Measurements from ENCODE around the gene MIPEP.

The MIPEP gene

GRCh38 chr13:23849670-23850069 lies 39.5 kb downstream of the MIPEP start:
- no peak for DNase-seq

DNA sequence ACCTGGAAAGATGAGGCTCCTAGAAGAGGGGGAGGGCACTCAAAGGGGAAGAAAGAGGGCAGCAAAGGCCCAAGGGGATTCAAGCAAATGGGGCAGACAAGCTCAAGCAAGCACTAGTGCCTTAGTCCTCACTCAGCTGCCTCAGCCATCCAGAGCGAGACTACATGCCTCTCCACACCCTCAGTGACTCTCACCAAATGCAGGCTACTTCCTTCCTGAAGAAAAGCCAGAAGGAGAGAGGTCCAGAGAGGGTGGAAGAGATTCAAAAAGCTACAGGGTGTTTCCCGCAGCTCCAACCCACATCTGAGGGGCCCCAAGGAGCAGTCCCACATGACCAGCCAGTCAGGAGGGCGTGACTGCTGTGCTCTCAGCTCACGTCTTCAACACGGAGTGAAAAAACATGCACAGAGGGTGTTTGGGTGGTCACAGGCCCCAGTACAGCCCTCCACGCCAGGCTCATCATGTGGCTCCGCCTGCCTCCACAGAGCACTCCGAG lies 40.5 kb downstream of the MIPEP start:
- DNase-seq, result no peak

DNA sequence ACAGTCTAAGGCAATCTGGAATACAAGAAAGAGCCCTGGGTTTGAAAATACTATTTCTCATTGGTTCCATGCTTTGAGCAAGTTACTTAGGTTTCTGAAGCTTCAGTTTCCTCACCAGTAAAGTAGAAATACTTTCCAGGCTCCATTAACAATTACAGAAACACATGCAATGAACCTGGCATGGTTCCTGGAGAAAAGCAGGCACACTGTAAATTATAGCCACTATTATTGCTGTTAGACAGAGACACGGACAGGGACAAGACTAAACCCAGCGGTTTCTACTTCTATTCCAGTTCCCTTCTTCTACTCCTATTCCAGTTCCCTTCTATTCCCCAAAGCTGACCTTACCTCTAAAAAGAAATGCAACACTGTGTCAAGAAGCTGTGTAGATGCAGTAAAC lies 41.2 kb downstream of the MIPEP start:
- DNase-seq, result no peak

DNA sequence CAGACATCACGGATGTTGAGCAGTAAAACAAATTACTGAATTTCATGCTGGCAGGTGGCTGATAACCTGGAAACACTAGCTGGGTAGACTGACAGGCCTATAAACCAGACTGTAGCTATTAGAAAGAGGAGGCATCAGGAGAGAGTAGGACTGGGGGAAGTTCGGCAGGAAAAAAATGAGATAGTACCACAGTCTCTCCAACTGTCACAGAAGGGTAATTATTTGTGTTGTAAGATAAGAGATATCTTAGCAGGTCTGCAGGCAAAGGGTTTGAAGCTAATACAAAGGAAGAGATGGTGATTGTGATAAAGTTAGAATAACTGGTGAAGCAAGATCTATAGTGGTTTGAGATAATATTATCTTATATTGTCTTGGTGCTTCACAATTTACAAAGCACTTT lies 41.7 kb downstream of the MIPEP start:
- DNase-seq, result no peak

GRCh38 chr13:23845105-23845725 lies 44.0 kb downstream of the MIPEP start:
- DNase-seq, result no peak

DNA sequence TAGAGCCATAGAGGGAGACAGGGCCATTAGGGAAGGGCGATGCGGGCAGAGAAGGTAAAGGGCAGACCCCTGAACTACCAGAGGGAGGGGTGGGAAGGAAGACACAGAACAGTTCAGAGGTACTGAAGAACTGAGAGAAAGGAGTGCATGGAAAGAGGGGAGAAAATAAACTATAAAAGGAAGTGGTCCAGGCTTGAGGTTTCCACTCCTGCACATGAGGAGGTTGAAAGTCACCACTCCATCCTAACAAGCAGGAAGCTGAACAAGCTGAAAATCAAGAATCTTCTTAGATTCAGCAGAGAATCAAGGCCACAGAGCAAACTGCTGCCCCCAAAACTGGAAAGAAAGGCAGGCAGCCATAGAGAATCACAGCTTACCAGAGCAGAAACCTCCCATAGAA lies 45.1 kb downstream of the MIPEP start:
- DNase-seq, result no peak

DNA sequence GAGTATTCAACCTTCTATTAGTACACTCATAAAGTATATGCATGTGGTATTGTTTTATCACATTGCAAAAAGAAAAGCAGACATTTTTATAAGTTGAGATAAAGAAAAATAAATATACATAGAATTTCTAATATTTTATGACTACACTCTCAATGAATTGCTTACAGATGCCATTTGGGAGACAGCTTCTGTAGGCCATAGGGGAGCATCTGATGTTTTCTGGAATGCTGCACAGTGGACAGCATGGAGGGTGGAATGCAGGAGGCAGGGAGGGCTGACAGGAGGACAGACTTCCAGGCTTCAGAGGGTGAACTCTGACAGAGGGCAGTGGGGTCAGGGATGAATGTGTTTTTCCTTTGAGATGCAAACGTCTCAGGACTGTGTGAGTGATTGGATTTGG lies 45.8 kb downstream of the MIPEP start:
- no peak for DNase-seq

DNA sequence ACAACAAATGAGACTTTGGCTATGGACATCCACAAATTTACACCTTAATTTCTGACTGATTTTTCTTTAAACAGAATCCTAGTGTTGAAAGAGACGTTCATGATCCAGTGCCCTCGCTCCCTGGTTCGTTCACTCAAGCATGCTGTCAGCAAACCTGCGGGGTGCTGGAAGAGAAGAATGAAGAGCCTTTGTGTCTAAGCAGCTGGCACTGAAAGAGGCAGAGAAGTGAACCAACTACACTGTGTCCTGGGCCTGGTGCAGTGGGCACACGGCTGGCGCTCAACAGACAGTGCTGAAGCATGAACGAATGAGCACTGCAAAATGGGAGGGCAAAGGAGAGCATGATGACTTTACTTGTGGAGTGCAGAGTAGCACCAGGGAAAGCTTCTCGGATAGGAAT lies 46.8 kb downstream of the MIPEP start:
- no peak for DNase-seq

DNA sequence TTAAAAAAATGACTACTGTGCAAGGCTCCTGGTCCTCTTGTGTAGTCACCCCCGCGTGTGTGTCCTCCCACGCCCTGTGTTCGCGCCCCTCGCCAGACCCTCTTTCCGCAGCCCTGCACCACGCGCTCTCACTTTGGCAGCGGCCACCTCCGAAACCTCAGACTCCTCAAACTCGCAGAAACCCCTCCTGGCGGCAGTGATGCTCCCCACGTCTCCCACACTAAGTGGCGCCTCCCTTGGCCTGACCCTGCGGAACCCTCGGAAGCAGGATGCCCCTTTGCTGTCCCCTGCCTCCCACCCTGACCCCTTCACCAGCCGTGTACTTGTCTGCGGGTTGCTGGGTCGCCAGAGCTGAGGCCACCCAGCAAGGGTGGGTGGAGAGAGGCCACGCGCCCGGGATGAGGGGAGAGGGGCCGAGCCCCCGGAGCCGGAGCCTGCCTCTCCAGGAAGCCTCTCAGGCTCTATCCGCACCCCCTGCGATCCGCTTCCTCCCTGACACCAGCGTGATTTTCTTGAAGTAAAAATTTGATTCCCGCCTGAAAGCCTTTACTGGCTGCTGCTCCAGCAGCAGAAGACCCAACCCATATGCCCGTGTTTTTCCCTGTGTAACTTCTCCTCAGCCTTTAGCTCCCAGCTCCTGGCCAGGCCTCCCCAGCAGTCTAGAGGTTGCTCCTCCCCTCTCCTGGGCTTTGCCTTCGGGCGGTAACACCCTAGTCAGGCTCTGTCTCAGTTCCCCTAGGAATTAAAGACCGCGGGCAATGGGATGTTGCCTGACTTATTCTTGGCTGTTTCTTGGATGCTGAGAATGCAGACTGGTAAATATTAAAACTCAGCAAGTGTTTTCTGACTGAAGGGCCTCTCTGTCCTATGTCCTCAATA lies 55.2 kb downstream of the MIPEP start:
- DNase-seq, result no peak

- DNase-seq, result no peak
Observed at GRCh38 chr13:23828866-23829265, 60.3 kb downstream of the MIPEP start.

GRCh38 chr13:23828086-23828485 lies 61.1 kb downstream of the MIPEP start:
- no peak for DNase-seq

GRCh38 chr13:23825179-23825578 lies 64.0 kb downstream of the MIPEP start:
- DNase-seq, result no peak

DNA sequence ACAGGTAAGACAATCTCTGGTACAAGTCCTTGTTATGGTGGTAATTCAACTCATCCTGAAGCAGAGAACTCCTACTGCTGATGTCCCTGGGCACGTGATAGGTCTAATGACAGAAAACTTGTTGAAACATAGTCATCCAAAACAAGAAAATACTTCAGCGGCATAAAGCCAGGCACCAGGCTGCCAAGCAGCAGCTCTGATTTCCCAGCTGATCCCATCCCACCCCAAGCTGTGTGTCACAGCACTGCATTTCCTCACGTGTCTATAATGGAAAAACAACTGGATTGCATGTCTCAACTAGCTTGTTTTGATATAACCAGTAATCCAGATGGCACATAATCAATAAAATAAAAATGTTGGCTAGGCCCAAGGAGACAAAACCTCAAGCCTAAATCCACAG lies 64.8 kb downstream of the MIPEP start:
- no peak for DNase-seq

DNA sequence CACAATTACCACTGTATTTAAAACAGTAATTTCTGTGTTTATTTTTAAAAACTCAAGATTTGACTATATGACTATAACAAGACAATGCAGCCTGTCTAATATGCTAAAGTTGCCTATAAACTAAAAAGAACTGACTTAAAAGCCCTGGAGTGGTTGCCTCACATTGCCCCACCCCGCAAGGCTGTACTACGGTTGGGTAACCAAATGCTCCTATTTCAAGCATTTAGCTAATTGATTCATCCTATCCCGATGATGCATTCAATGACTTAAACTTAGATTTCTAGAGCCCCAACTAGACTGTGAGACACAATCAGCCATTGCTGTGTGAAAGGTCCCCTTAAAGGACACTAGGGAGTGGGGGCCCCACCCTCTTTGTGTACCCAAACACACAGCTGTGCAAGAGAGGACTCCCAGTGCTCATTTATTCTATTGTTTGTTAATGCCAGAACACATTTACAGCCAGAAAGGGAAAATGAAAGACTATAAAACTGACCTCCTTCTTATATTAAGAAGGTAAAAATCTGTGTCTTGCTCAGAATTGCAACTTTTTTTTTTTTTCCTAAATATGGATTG lies 66.9 kb downstream of the MIPEP start:
- DNase-seq, result no peak

GRCh38 chr13:23820530-23820929 lies 68.7 kb downstream of the MIPEP start:
- no peak for DNase-seq

GRCh38 chr13:23817830-23818229 lies 71.4 kb downstream of the MIPEP start:
- DNase-seq, result no peak

GRCh38 chr13:23817136-23817535 lies 72.1 kb downstream of the MIPEP start:
- no peak for DNase-seq

DNA sequence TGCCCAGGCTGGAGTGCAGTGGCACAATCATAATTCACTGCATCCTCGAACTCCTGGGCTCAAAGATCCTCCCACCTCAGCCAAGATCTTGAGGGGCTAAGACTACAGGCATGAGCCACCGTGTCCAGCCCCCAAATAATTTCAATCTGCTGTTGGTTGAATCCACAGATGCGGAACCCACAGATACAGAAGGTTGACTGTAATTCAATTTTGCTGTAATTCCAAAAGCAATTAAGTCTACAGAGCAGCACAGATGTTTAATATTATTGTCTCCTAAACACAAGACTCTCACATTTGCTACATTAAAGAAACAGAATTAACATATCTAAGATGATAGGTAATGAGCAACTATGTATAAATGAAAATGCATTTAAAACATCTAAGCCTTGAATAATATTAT lies 75.6 kb downstream of the MIPEP start:
- no peak for DNase-seq

- no peak for DNase-seq
Observed at GRCh38 chr13:23811366-23812062, 77.7 kb downstream of the MIPEP start.

- DNase-seq, result no peak
Observed at GRCh38 chr13:23810685-23811240, 78.4 kb downstream of the MIPEP start.

DNA sequence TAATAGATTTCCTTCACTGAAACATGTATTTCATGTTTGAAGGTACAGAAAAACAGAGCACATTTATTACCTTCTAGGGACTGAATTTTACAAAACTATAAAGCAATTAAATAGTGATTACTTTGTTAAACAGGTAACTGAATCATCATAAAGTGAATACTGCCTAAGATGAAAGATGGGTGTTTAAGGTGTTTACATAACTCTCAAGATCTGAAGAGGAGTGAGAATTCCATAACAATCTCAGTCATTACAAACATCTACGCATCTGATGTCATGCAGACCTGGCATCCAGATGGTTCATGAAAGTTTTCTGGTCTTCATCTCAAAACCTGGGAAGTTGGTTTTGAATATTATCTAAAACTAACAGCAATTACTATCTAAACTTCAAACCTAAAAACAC lies 80.4 kb downstream of the MIPEP start:
- no peak for DNase-seq

GRCh38 chr13:23806874-23807526 lies 82.2 kb downstream of the MIPEP start:
- DNase-seq, result no peak

DNA sequence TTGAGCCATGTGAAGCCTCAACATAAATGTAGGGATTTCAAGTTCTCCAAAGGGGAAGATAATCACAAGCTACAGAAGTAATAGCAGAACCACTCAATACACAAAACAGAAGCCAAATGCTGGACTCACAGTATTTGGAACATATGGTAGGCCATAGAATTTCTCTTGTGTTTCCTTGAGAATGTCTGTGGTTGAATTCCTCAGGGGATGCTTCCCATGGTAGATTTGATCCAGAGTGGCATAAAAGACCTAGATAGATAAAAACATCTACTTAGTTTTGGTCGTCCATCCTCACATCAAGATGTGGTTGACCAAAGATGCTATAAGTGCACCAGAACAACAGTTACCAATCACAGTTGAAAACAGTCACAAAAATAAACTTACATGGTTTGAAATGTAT lies 83.4 kb downstream of the MIPEP start:
- DNase-seq, result no peak

All from NCI-H2227 treated with DMSO at 0.1 percent for 48 hours (cell line).